Chondrocyte (in vitro differentiated cells): ENCODE results near the gene TUBA4A. TPM values are rescaled to one million over a fixed set of nuclear protein-coding genes. Genes with fewer than 3 reads are reported as not detected.

ENCODE experiments used
- DNase-seq: peaks from one replicate; pipeline ENCODE4 v3.0.0; 2021; ENCODE audit warnings: mixed read lengths, low spot score
- H3K27ac Mint-ChIP-seq: one replicate; pipeline ENCODE4 v1.8.0; 2021; ENCODE audit warnings: mild to moderate bottlenecking, moderate library complexity, mixed read lengths; ENCODE audit not compliant: unreplicated experiment
- H3K27me3 Mint-ChIP-seq: 2 replicates; pipeline ENCODE4 v1.8.0; 2021; ENCODE audit warnings: low read depth, mixed read lengths
- H3K36me3 Mint-ChIP-seq: 2 replicates; pipeline ENCODE4 v1.8.0; 2021; ENCODE audit warnings: low read depth, mixed read lengths
- H3K4me1 Mint-ChIP-seq: 2 replicates; pipeline ENCODE4 v1.8.0; 2021; ENCODE audit warnings: low read depth, mild to moderate bottlenecking, mixed read lengths
- H3K4me3 Mint-ChIP-seq: one replicate; pipeline ENCODE4 v1.8.0; 2021; ENCODE audit warnings: mild to moderate bottlenecking, moderate library complexity, mixed read lengths; ENCODE audit not compliant: unreplicated experiment
- H3K9me3 Mint-ChIP-seq: 2 replicates; pipeline ENCODE4 v1.8.0; 2021; ENCODE audit warnings: low read depth, mixed read lengths
- total RNA-seq: library from RNA; stranded (reverse); gene quantifications from 3 replicates; pipeline ENCODE4 v1.2.1, GENCODE V29; 2021
- TF ChIP-seq, protein P1 (sequence below): fragments of 200-600 bp; sonication (generic); IDR thresholded peaks from 2 replicates; pipeline ENCODE4 v1.5.0; 2021; ENCODE audit warnings: antibody characterized with exemption, mild to moderate bottlenecking, moderate library complexity

The TUBA4A gene
- total RNA-seq, 1 donor from 2014 or later, result 9.4 TPM

DNA sequence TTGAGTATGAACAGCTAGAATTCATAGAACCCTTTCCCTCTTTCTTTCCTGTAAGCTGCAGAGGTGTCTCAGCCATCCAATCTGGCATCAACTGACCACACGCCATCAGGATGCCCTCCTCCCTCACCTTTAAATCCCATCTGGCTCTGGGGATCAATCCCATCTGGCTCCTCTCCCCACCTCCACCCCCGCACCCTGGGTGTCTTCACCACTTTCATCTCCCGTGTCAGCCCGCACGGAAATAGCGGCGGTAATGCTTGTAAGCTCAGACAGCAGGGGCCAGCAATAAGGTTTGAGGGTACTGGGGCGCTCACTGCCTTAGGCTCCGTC lies 1.2 kb downstream of the TUBA4A start:
- Mint-ChIP-seq H3K27me3 (peaks cover 9% of the 10 kb centered on the region), H3K4me3 (peak overlapping the region; percentile 68), H3K9me3 (no peaks in the 10 kb centered on the region), H3K36me3 (no peaks in the 10 kb centered on the region), H3K4me1 (peaks cover 62% of the 10 kb centered on the region), H3K27ac (peak overlapping the region; percentile 82)
- TF ChIP-seq, protein P1, sequence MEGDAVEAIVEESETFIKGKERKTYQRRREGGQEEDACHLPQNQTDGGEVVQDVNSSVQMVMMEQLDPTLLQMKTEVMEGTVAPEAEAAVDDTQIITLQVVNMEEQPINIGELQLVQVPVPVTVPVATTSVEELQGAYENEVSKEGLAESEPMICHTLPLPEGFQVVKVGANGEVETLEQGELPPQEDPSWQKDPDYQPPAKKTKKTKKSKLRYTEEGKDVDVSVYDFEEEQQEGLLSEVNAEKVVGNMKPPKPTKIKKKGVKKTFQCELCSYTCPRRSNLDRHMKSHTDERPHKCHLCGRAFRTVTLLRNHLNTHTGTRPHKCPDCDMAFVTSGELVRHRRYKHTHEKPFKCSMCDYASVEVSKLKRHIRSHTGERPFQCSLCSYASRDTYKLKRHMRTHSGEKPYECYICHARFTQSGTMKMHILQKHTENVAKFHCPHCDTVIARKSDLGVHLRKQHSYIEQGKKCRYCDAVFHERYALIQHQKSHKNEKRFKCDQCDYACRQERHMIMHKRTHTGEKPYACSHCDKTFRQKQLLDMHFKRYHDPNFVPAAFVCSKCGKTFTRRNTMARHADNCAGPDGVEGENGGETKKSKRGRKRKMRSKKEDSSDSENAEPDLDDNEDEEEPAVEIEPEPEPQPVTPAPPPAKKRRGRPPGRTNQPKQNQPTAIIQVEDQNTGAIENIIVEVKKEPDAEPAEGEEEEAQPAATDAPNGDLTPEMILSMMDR, result no peak
- no peak for DNase-seq

DNA sequence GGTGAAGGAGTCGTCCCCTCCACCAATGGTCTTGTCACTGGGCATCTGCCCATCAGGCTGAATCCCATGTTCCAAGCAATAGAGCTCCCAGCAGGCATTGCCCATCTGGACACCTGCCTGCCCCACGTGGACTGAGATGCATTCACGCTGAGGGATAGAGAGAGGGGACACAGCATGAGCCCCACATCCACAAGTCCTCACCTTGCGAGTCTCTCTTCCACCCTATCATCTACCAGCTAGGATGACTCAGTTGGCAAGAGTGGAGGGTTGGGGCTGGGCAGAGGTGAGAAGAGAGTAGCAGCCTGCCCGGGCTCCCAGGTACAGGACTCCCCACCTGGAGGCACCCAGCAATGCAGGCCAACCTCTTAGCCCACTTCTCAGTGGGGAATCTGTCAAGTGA lies 1.6 kb downstream of the TUBA4A start:
- H3K4me3 Mint-ChIP-seq, result peak overlapping the region; percentile 68
- no peaks in the 10 kb centered on the region for H3K9me3 Mint-ChIP-seq
- no peak for DNase-seq
- H3K4me1 Mint-ChIP-seq, result peaks cover 64% of the 10 kb centered on the region
- peaks cover 9% of the 10 kb centered on the region for H3K27me3 Mint-ChIP-seq
- TF ChIP-seq, protein P1, result no peak
- no peaks in the 10 kb centered on the region for H3K36me3 Mint-ChIP-seq
- peak overlapping the region; percentile 86 for H3K27ac Mint-ChIP-seq

DNA sequence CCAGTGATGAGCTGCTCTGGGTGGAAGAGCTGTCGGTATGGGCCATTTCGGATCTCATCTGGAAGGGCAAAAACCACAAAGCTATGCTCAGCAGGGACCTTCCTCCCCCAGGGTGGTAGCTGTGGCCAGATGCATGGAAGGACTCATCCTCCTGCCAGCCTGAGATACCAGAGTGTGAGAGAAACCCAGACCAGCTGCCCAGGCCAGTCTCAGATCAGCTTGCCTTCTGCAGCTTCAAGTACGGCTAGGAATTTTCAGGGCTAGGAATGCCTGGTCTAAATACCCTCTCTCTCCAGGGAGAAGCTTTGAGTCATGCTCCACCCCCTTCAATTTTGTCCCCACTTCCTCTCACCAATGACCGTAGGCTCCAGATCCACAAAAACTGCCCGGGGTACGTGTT lies 2.1 kb downstream of the TUBA4A start:
- no peak for DNase-seq
- H3K27me3 Mint-ChIP-seq, result peaks cover 9% of the 10 kb centered on the region
- H3K9me3 Mint-ChIP-seq, result no peaks in the 10 kb centered on the region
- H3K4me1 Mint-ChIP-seq, result peaks cover 67% of the 10 kb centered on the region
- H3K4me3 Mint-ChIP-seq, result peak overlapping the region; percentile 26
- no peaks in the 10 kb centered on the region for H3K36me3 Mint-ChIP-seq
- H3K27ac Mint-ChIP-seq, result peak overlapping the region; percentile 86
- TF ChIP-seq, protein P1, result no peak

DNA sequence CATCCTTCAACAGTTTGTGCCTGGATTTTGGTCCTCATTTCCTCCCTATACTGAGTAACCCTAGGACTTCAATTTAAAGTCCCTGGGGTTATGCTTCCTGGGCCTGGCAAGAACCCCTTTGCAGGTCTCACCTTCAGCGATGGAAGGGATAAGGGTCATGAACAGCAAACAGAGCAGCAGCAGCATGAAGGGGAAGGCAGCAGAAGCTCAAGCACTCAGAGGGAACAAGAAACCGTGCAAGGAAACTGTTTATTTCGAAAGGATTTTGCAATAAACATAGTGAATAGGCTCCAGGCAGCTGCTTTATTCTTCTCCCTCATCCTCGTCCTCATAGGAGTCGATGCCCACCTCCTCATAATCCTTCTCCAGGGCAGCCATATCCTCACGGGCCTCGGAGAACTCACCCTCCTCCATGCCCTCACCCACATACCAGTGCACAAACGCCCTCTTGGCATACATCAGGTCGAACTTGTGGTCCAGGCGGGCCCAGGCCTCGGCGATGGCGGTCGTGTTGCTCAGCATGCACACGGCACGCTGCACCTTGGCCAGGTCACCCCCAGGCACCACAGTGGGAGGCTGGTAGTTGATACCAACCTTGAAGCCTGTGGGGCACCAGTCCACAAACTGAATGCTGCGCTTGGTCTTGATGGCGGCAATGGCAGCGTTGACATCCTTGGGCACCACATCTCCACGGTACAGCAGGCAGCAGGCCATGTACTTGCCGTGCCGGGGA lies 3.5 kb downstream of the TUBA4A start:
- peaks cover 4% of the 10 kb centered on the region for H3K27me3 Mint-ChIP-seq

DNA sequence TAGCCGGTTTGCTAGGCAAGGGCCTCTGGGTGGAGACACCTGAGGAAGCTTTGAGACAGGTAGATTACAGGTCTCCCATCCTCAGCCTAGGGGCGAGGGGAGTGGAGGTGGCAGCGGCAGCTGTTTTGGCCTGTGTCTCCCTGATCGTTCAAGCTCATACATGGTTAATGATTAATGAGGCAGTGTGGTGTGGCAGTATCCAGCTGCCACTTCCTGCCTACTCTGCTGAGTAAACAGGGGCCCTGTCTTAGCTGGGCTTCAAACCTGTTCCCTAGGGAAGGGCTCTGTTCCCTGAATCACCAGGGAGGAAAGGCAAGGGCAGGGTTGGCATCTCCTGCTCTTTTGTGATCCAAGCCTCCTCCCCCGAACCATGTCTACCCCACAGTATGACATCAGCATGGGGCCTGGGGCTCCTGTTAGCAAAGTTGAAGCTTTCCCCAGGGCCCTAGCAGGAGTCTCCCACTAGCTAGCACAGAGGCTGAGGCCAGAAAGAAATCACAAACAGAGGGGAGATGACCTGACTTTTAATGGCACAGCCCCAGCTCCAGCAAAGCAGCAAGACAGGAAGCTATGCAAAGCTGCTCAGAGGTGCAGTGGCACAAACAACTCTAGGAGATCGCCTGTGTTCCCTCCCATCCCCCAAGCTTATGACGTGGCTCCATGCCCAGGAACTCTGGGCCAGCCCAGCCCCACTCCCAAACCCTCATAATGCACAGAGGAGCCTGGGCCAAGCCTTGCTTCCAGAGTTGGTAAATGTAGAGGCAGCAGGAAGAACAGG lies 4.3 kb downstream of the TUBA4A start:
- Mint-ChIP-seq H3K9me3 (no peaks in the 10 kb centered on the region), H3K27me3 (no peaks in the 10 kb centered on the region), H3K36me3 (no peaks in the 10 kb centered on the region), H3K4me3 (peak overlapping the region; percentile 42), H3K27ac (peak overlapping the region; percentile 98), H3K4me1 (peaks cover 76% of the 10 kb centered on the region)
- TF ChIP-seq, protein P1, result no peak
- DNase-seq, result no peak

More for the DNA sequence above, 3.5 kb downstream of the TUBA4A start:
- Mint-ChIP-seq H3K27ac (peak overlapping the region; percentile 98), H3K4me1 (peaks cover 75% of the 10 kb centered on the region), H3K36me3 (no peaks in the 10 kb centered on the region), H3K9me3 (no peaks in the 10 kb centered on the region), H3K4me3 (peak overlapping the region; percentile 42)
- TF ChIP-seq, protein P1, result no peak
- no peak for DNase-seq
